Urothelium cell line (cell line): ENCODE results near the gene MAJIN.

Experiments
- DNase-seq: peaks from one replicate; pipeline ENCODE4 v3.0.0; 2011; ENCODE audit warnings: low spot score, mixed read lengths
- FAIRE-seq: peaks from 2 replicates; lab custom pipeline; 2011; peaks lifted over from hg19 to GRCh38; lab: Jason Lieb, UNC

Gene MAJIN

GRCh38 chr11:64916040-64916774, 55.7 kb downstream of the MAJIN start:
- DNase-seq, result peak; percentile 44
- FAIRE-seq, result no peak

DNA sequence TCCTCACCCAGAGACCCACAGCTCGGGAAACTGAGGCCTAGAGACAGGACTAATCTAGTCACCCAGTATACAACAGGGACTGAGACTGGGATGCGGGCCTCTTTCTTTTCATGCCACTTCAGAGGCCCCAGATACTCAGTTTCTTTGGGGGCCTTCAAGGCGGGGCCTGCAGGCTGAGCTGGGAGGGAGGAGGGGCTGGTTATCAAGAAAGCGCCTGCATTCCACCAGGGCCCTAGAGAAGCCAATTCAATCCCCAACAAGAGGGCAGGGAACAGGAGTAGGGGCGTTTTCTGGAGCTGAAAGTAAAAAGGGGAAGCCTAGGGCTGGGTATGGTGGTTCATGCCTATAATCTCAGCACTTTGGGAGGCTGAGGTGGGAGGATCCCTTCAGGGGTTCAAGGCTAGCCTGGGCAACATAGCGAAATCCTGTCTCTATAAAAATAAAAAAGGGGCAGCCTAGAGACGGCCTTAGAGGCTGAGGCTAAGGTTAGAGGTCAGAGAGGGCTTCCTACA, 56.5 kb downstream of the MAJIN start:
- FAIRE-seq, result no peak
- DNase-seq, result no peak

DNA sequence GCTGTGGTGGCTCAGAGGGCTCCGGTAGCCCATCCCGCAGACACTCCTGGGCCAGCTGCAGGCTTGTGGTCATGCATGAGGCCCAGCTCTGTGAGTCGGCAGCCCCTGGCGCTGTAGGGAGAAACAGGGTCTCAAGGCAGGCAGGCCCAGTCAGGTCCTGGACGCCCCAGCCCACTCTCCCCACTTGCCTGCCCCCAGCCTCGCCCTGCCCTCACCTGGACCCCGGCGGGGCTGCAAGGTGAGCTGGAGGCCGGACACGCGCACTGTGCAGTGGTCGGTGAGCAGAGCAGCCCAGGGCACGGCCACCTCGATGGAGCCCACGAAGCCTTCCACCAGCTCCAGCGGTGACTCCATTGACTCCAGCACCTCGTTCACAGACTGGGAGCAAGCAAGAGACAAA, 57.8 kb downstream of the MAJIN start:
- no peak for DNase-seq
- FAIRE-seq, result no peak

DNA sequence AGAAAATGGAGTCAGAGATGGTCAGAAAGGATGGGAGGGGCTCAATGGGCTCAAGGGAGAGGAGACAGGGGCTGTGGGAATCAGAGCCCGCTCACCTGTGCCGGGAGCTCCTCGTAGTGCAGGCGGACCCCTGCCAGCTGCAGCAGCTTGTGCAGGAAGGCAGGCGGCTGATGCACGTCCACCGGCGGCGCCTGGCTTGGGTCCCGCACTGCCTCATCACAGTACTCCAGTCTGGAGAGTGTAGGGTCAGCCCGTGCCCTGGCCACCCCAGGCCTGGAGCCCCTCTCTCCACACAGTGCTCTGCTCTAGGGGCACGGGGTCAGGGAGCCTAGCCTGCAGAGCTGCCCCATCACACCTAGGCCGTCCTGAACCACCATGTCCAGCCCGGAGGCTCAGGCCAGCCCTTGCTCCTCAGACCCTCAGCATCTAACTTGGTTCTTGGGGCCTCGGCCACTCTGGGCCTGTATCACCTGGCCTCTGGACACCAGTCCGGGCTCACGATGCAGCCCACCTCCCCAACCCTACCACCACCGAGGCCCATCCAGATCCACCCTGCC, 58.7 kb downstream of the MAJIN start:
- FAIRE-seq (no peak), DNase-seq (no peak)

DNA sequence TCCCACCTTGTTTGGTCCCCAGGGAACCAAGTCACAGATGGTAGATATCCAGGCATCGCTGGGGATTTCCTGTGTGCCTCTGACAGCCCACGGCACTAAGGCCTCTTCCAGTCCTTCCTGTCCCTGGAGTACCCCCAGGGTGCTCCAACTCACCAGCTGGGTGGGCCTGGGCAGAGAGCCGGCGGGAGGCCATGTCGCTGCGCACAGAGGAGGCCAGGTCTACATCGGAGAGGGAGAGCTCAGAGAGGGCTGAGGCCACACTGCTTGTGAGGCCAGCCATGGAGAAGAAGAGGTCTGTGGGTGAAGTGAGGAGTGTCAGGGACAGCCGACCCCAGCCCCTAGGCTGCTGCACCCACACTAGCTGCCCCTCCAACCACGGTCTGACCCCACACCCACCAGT, 60.2 kb downstream of the MAJIN start:
- DNase-seq (no peak), FAIRE-seq (no peak)

- no peak for DNase-seq
- FAIRE-seq, result no peak
Observed at GRCh38 chr11:64911142-64911541, 60.8 kb downstream of the MAJIN start.

DNA sequence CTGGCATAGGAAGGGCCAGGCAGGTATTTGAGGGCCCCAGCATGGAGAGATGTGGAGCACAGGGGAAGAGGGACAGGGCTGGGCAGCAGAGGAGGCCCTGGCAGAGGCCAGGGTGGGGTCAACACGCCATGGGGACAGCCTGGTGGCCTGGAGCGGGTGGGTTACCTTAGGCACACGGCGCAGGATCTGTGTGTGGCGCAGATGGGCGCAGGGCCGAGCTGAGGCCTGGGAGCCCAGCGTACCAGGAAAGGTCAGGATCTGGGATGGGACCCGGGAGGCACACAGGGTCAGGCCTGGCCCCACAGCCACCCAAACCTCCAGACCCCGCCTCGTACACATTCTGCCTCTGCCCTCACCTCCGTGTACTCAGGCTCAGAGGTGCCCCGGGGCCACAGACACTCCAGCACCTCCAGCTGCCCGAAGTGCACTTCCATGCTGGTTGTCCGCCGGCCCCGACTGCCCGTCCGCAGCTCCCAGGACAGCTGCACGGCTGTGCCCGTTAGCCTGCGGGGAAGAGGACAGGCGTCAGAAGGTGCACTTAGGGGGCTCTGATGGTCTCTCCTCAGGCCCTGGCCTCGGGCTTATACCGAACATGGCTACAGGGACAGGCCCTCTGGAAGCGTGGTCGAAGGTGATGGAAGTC, 61.3 kb downstream of the MAJIN start:
- DNase-seq (no peak), FAIRE-seq (no peak)

- DNase-seq (no peak), FAIRE-seq (no peak)
Observed at GRCh38 chr11:64909653-64910343, 62.1 kb downstream of the MAJIN start.

- no peak for FAIRE-seq
- no peak for DNase-seq
Observed at GRCh38 chr11:64908766-64909165, 63.1 kb downstream of the MAJIN start.

DNA sequence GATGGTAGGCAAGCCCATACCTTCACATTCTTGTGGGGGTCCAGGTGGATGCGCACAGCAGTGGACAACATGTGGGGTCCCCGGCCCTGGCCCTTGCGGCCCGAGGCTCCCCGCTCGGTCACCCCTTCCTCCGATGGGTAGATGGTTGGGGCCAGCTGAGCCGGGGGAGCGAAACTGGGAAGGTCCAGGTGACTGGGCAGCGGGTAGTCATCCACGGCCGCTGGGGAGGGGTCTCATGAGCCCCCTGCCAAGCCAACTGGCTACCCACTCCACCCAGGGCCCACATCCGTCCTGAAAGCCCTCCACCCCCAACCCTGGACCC, 65.6 kb downstream of the MAJIN start:
- FAIRE-seq (no peak), DNase-seq (no peak)

- DNase-seq (no peak), FAIRE-seq (no peak)
Observed at GRCh38 chr11:64905516-64906313, 66.2 kb downstream of the MAJIN start.

- DNase-seq (no peak), FAIRE-seq (no peak)
Observed at GRCh38 chr11:64903291-64903833, 68.5 kb downstream of the MAJIN start.

DNA sequence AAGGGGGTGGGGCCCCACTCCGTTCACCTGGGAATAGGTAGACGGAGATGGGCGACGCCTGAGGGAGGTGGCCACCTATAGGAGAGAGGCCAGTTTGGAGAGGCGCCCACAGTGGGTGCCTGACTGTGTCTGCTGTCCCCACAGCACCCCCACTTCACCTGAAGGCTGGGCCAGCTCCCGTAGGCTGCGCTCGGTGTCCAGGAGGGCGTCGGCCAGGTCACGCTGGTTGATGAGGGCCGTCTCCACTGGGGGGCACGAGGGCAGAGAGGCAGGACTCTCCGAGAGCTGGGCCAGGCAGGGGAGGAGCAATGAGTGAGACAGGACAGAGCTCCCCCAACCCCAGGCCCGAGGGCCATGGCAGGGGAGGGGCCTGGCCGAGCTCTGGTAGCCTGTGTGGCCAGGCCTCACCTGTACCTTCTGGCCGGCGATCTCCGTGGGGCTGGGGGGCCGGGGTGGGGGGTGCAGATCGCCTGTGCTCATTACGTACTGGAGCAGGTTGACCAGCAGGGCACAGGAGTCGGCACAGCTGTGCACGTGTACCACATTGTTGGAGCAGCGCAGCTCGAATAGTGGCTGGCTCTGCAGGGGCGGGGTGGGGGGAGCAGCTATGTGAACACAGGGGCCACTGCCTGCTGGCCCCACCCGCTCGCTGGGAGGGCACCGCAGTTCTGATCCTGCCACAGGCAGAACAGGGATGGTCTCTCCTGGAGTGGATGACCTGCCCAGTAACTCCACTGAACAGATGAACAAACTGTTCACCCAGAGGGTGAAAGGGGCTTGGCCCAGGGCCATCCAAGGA, 69.6 kb downstream of the MAJIN start:
- FAIRE-seq, result no peak
- no peak for DNase-seq

GRCh38 chr11:64900774-64901173, 71.1 kb downstream of the MAJIN start:
- no peak for DNase-seq
- FAIRE-seq, result no peak

DNA sequence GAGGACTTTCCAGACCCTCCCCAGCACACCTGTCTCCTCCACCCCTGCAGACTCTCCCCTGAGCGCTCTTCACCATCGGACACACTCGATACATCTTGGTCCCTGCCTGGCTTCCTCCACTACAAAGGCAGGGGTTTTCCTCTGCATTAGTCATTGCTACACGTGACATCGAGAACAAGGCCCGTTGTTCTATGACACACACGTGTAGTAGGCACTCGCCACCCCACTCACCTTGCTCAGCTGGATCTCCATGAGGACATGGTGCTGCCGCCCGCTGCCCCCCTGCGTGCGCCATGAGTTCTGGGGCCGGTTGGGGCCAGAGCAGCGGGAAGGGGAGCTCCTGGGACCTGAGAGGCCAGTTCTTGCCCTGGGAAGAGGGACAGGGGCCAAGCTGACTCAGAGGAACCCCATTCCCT, 71.6 kb downstream of the MAJIN start:
- peak; percentile 23 for FAIRE-seq
- peak; percentile 80 for DNase-seq

- FAIRE-seq, result peak; percentile 58
- no peak for DNase-seq
Observed at GRCh38 chr11:64898541-64898940, 73.4 kb downstream of the MAJIN start.

DNA sequence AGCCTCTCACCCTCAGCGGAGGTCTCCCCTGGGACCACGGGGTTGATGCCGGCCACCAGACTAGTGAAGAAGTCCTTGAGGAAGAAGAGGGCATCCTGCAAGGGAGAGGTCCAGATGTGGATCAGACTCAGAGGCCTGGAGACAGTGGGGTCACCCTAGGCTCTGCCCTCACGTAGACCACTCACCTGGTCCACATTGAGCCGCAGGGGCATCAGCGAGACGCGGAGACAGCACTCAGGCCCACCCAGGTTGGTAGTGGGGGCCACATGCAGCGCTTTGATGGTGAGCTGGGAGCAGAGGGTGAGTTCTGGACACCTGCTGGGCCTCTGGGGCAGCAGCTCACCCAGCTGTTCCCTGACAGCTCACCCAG, 73.8 kb downstream of the MAJIN start:
- FAIRE-seq, result no peak
- DNase-seq, result no peak

GRCh38 chr11:64897381-64898075, 74.4 kb downstream of the MAJIN start:
- FAIRE-seq (no peak), DNase-seq (no peak)

- FAIRE-seq (no peak), DNase-seq (no peak)
Observed at GRCh38 chr11:64896448-64897022, 75.4 kb downstream of the MAJIN start.
